ENCODE measurements around the gene PPIE.
"Not testable (repeated sequence)": the region's sequence is repeated elsewhere in the genome, so short reads cannot be mapped to it uniquely, and the experiment has no call there.

The PPIE gene

GRCh38 chr1:39773369-39773979 lies 34.8 kb downstream of the PPIE start:
- DNase-seq (ENCODE audit: low spot score); in situ Hi-C loops (cut with MboI; ENCODE audit: low pct_unique_long_range_greater_than_20kb, low sequenced_read_pairs, unreplicated experiment): not testable (repeated sequence)

- in situ Hi-C loops (cut with MboI; ENCODE audit: low pct_unique_long_range_greater_than_20kb, low sequenced_read_pairs, unreplicated experiment), result not testable (repeated sequence)
These were observed 36.5 kb downstream of the PPIE start for GRCh38 chr1:39775141-39775540.

GRCh38 chr1:39775676-39776399 lies 37.2 kb downstream of the PPIE start:
- in situ Hi-C loops (cut with MboI; ENCODE audit: low pct_unique_long_range_greater_than_20kb, low sequenced_read_pairs, unreplicated experiment); DNase-seq (ENCODE audit: low spot score): not testable (repeated sequence)

More at GRCh38 chr1:39775141-39775540, 36.5 kb downstream of the PPIE start:
- DNase-seq (ENCODE audit: low spot score), result not testable (repeated sequence)

- TF ChIP-seq CTCF (IDR thresholded peaks at IDR 0.05; ENCODE audit: extremely low read depth, insufficient read depth, missing control alignments), result no peak
- DNase-seq (ENCODE audit: low spot score), result peak; percentile 67
- in situ Hi-C loops (cut with MboI; ENCODE audit: low pct_unique_long_range_greater_than_20kb, low sequenced_read_pairs, unreplicated experiment), result no loop called here
These were observed 37.7 kb downstream of the PPIE start for GRCh38 chr1:39776400-39776713.

- in situ Hi-C loops (cut with MboI; ENCODE audit: low pct_unique_long_range_greater_than_20kb, low sequenced_read_pairs, unreplicated experiment), result no loop called here
- no peak for TF ChIP-seq CTCF (IDR thresholded peaks at IDR 0.05; ENCODE audit: extremely low read depth, insufficient read depth, missing control alignments)
- DNase-seq (ENCODE audit: low spot score), result no peak
These were observed 38.2 kb downstream of the PPIE start for GRCh38 chr1:39776886-39777285.

- no peak for TF ChIP-seq CTCF (IDR thresholded peaks at IDR 0.05; ENCODE audit: extremely low read depth, insufficient read depth, missing control alignments)
- in situ Hi-C loops (cut with MboI; ENCODE audit: low pct_unique_long_range_greater_than_20kb, low sequenced_read_pairs, unreplicated experiment), result no loop called here
These were observed 38.6 kb downstream of the PPIE start for GRCh38 chr1:39777306-39777705.

GRCh38 chr1:39777896-39778295 lies 39.2 kb downstream of the PPIE start:
- DNase-seq (ENCODE audit: low spot score); in situ Hi-C loops (cut with MboI; ENCODE audit: low pct_unique_long_range_greater_than_20kb, low sequenced_read_pairs, unreplicated experiment): not testable (repeated sequence)

More at GRCh38 chr1:39777306-39777705, 38.6 kb downstream of the PPIE start:
- DNase-seq (ENCODE audit: low spot score), result no peak

- DNase-seq (ENCODE audit: low spot score); in situ Hi-C loops (cut with MboI; ENCODE audit: low pct_unique_long_range_greater_than_20kb, low sequenced_read_pairs, unreplicated experiment): not testable (repeated sequence)
These were observed 39.9 kb downstream of the PPIE start for GRCh38 chr1:39778463-39779099.

- in situ Hi-C loops (cut with MboI; ENCODE audit: low pct_unique_long_range_greater_than_20kb, low sequenced_read_pairs, unreplicated experiment), result no loop called here
- DNase-seq (ENCODE audit: low spot score), result no peak
- no peak for TF ChIP-seq CTCF (IDR thresholded peaks at IDR 0.05; ENCODE audit: extremely low read depth, insufficient read depth, missing control alignments)
These were observed 40.5 kb downstream of the PPIE start for GRCh38 chr1:39779137-39779536.
